HAP-1 (cell line): ENCODE data around the gene TRIM8.

Experiments used
- DNase-seq, 2 experiments: peaks; one replicate each; pipeline ENCODE4 v3.0.0-alpha.2; 2016 to 2020; ENCODE audit warnings: low spot score in 2 of 2
- H3K27me3 ChIP-seq: fragments of 250-450 bp; sonication (Bioruptor Pico); 2 replicates; pipeline ENCODE4 v1.5.1; 2020; ENCODE audit warnings: low read depth, mild to moderate bottlenecking, moderate library complexity
- H3K36me3 ChIP-seq: fragments of 250-450 bp; sonication (Bioruptor Pico); replicated peaks from 2 replicates; pipeline ENCODE4 v1.5.1; 2020; ENCODE audit warnings: mild to moderate bottlenecking
- H3K4me1 ChIP-seq: fragments of 250-450 bp; sonication (Bioruptor Pico); 2 replicates; pipeline ENCODE4 v1.5.1; 2020; ENCODE audit warnings: mild to moderate bottlenecking
- H3K4me3 ChIP-seq: fragments of 250-450 bp; sonication (Bioruptor Pico); 2 replicates; pipeline ENCODE4 v1.5.1; 2020; ENCODE audit warnings: mild to moderate bottlenecking, moderate library complexity
- H3K9me3 ChIP-seq: fragments of 250-450 bp; sonication (Bioruptor Pico); 2 replicates; pipeline ENCODE4 v1.5.1; 2020; ENCODE audit warnings: mild to moderate bottlenecking, moderate library complexity
- in situ Hi-C: fragments of 300-500 bp; cut with MboI; formaldehyde crosslinking; loops from 3 replicates; pipeline ENCODE4 v1.14.3; 2020; ENCODE audit warnings: low sequenced_read_pairs, inconsistent platforms, mixed read lengths

TRIM8 gene

DNA sequence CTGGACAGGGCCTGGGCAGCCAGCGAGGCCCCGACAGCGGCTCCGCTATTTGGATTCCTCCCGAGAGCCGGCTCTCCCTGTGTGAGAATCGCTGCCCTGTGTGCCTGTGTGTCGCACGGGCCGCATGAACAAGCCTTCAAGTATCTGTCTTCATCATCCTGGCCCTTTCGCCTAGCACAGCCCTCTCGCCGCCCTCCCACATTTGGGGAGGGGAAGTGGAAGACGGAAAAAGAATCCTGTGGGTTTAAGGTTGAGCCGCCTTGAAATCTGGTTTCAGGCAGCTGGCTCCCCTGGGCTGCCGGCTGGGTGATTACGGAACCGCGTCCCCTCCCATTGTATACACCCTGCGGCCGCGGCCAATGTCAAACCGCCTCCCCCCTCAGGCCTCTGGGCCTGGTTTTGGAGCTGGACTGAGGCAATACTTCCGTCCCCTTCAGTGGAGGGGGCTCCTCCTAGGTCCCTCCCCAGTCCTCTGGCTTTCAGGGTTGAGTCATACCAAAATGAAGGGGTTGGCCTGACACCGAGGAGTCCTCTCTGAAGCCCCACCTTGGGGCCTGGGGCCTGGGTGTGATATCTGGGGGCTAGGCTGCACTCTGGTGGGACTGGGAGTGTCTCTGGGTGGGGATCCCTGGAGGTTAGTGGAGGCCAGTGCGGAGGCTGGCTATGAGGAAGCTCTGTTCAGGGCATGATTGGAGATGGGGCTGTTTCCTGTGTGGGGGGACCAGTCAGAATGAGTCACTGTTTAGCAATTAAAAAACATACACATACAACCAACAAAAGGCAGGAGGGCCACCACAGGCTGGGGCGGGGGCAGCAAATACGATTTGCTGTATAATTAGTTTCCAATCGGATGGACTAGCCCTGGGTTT lies 1.7 kb downstream of the TRIM8 start:
- peaks cover 7% of the 10 kb centered on the region for H3K36me3 ChIP-seq
- H3K4me1 ChIP-seq, result peaks cover 10% of the 10 kb centered on the region
- no peaks in the 10 kb centered on the region for H3K27me3 ChIP-seq
- in situ Hi-C loops, result no loop called here
- H3K9me3 ChIP-seq, result no peaks in the 10 kb centered on the region
- DNase-seq, result peak; percentile 42 to 73
- H3K4me3 ChIP-seq, result peak overlapping the region; percentile 62

DNA sequence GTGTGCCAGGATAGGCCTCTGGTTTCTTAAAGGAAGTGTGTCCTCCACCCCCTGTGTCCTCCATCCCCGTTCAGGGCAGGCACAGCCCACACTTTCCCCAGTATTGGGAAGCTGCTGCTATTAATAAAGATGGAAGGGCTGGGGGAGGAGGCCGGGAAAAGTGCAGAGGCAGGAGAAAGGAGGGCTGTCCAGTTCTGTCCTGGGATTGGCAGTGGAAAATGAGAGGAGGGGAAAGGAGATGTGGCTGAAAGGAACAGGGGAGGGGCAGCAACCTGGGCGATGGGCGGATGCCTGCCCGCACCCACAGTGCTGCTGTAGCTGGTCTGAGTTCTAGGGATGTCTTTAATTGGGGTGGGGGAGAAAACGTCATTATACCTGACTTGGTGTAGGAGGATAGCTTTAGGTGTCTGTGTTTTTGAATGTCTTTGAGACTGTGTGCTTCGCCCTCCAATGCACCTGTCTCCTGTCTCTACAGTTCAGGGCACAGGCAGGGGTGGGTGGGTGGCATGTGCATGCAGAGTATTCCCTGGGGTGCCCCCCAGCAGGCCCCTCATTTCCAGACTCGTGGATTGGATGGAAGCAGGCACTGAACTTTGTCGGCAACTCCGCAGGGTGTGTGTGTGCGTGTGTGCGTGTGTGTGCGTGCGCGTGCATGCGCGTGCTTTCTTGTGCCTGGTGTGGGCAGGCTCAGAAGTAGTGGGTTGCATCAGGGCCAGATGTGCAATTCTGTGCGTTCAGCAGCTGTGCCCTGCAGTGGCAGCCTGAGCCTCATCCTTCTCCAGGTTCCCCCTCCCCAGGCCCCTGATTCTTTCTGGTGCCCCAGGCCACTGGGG lies 2.5 kb downstream of the TRIM8 start:
- peak overlapping the region; percentile 62 for H3K4me3 ChIP-seq
- H3K36me3 ChIP-seq, result peaks cover 12% of the 10 kb centered on the region
- in situ Hi-C loops, result no loop called here
- H3K27me3 ChIP-seq, result no peaks in the 10 kb centered on the region
- peaks cover 5% of the 10 kb centered on the region for H3K4me1 ChIP-seq
- H3K9me3 ChIP-seq, result no peaks in the 10 kb centered on the region
- peak; percentile 44 to 74 for DNase-seq

DNA sequence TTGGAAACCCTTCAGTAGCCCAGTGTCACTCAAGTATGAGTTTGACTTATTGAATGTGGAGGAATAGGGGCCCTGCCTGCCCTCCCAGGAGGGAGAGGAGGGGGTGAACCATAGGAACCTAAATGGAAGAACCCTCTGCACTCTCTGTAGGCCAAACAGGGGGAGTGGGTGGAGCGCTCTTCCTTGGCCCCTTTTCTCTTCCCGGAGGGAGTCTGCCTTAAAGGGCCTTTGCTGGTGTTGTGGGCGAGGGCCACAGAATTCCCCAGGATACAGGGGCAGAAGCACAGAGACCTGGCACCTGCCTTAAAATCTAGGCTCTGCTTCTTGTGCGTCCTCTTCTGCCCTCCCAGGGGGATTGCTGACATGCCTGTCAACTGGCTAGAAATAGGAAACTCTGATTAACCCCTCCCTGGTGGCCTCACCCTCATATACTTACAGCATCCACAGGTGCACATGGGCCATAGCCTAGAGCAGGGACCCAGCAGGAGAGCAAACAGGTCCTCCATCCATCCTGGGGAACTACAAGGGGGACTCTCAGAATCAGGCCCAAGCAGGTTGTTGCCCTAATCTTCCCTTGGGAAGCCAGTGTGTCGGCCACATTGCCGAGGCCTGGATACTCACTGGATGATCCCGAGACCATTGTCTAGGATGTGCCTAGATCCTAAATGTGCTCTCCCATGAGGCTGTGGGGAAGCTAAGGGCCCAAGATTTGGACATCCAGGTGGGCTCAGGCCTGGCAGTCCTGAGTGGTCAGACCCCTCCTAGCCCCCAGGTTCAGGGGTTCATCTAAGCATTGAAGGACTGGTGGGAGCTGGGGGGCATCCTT lies 3.4 kb downstream of the TRIM8 start:
- Histone ChIP-seq H3K9me3 (no peaks in the 10 kb centered on the region), H3K36me3 (peaks cover 12% of the 10 kb centered on the region), H3K27me3 (no peaks in the 10 kb centered on the region), H3K4me3 (no peak overlapping the region), H3K4me1 (peaks cover 5% of the 10 kb centered on the region)
- no peak for DNase-seq
- in situ Hi-C loops, result no loop called here

GRCh38 chr10:102648269-102648888 lies 4.1 kb downstream of the TRIM8 start:
- no peak for DNase-seq
- Histone ChIP-seq H3K4me3 (no peak overlapping the region), H3K27me3 (no peaks in the 10 kb centered on the region), H3K4me1 (peaks cover 5% of the 10 kb centered on the region), H3K36me3 (peaks cover 17% of the 10 kb centered on the region), H3K9me3 (no peaks in the 10 kb centered on the region)
- in situ Hi-C loops, result no loop called here

DNA sequence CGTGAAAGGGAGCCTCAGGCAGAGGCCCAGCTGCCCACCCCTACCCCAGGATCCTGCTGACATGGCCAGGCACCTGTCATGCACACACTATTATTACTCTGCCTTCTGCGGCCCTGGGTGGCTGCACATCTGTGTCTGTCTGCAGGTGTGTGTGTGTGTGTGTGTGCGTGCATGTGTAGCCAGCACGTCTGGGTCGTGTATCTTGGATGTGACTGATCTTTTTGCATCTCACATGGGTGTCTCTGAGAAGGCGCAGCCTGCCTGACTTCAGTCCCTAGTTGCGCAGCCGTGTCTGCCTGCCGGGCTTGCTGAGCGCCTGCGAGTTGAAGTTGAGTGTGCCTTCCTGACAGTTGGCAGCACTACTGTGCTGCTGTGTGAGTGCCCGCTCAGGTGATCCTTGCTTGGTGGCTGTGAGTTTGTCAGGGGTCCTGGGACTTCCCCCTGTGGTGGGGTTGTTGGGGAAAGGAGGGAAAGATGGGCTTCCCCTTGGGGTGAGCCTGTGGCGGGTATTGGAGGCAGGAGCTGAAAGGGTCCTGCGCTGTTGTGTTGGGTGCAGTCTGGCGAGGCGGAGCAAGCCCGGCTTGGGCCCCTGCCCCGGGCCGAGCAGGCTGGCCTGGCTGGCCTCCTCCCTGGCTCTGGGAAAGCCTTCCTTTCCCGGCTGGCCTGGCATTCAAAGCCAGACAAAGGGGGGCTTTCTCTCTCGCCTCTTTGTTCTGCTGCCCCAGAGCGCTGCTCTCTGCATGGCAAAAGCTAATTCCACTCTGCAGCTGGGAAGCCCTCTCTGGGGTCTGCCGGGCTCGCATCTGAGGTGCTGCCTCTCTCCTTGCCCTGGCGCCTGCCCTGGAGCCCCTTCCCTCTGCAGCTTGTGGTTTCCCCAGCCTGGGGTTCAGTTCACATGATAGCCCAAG lies 4.9 kb downstream of the TRIM8 start:
- Histone ChIP-seq H3K4me1 (peaks cover 5% of the 10 kb centered on the region), H3K36me3 (peaks cover 17% of the 10 kb centered on the region), H3K9me3 (no peaks in the 10 kb centered on the region), H3K4me3 (no peak overlapping the region), H3K27me3 (no peaks in the 10 kb centered on the region)
- in situ Hi-C loops, result no loop called here
- DNase-seq, result no peak

- Histone ChIP-seq H3K27me3 (no peaks in the 10 kb centered on the region), H3K36me3 (peaks cover 23% of the 10 kb centered on the region), H3K4me3 (no peak overlapping the region), H3K9me3 (no peaks in the 10 kb centered on the region), H3K4me1 (peaks cover 5% of the 10 kb centered on the region)
- in situ Hi-C loops, result no loop called here
- DNase-seq, result no peak
Observed at GRCh38 chr10:102649797-102650654, 5.7 kb downstream of the TRIM8 start.

GRCh38 chr10:102650655-102651454 lies 6.6 kb downstream of the TRIM8 start:
- Histone ChIP-seq H3K4me3 (no peak overlapping the region), H3K36me3 (peaks cover 31% of the 10 kb centered on the region)

GRCh38 chr10:102651455-102652169 lies 7.3 kb downstream of the TRIM8 start:
- in situ Hi-C loops, result no loop called here
- Histone ChIP-seq H3K27me3 (no peaks in the 10 kb centered on the region), H3K9me3 (no peaks in the 10 kb centered on the region), H3K36me3 (peaks cover 38% of the 10 kb centered on the region), H3K4me1 (peaks cover 5% of the 10 kb centered on the region), H3K4me3 (no peak overlapping the region)
- no peak for DNase-seq

More at GRCh38 chr10:102650655-102651454, 6.6 kb downstream of the TRIM8 start:
- H3K9me3 ChIP-seq, result no peaks in the 10 kb centered on the region
- peaks cover 5% of the 10 kb centered on the region for H3K4me1 ChIP-seq
- H3K27me3 ChIP-seq, result no peaks in the 10 kb centered on the region
- DNase-seq, result no peak
- in situ Hi-C loops, result no loop called here

DNA sequence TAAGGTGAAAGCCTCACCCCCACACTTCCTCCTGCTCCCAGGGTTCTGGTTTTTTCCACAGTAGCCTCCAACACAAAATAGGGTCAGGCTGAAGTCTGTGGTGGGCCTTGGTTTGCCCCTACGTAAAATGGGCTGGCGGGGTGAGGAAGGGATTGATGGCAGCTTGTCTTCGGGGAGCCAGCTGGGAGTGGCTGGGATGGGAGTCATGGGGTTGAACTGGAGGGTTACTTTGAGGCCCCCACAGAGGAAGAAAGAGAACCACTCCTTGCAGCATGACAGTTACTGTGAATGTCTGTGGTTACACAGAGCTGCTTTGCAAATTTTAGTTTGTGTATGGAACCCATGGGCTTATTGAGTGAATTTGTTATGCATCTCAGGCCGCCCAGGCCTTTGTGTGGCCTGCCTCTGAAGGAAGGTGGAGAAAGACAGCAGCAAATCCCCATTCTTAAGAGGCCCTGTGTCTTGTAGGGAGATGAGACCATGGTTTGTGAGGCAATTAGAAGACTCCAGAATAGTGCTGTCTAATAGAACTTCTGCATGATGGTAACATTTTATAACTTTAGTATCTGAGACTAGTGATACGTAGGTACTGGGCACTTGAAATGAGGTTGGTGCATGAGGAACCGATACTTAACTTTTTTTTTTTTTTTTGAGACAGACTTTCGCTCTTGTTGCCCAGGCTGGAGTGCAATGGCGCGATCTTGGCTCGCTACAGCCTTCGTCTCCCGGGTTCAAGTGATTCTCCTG lies 8.1 kb downstream of the TRIM8 start:
- DNase-seq, result no peak
- no peaks in the 10 kb centered on the region; the same call in 1 of the 2 replicates for H3K4me1 ChIP-seq
- no peak overlapping the region for H3K4me3 ChIP-seq
- H3K27me3 ChIP-seq, result no peaks in the 10 kb centered on the region
- in situ Hi-C loops, result no loop called here
- H3K9me3 ChIP-seq, result no peaks in the 10 kb centered on the region
- peaks cover 35% of the 10 kb centered on the region for H3K36me3 ChIP-seq

DNA sequence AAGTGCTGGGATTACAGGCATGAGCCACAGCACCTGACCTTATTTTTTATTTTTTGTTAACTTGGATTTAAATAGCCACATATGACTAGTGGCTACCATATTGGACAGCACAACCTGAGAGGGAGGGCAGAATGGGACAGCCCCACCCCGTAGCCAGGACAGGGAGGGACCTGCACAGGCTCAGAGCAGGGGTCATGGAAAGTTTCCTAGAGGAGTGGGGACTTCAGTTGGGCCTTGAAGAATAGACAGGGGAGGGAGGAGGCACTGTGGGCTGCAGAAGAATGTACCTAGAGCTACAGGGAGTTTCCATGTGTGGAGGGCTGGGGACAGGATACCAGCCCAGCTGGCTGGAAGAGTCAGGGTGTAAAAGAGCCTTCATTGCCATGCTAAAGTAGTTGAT lies 8.8 kb downstream of the TRIM8 start:
- Histone ChIP-seq H3K36me3 (peaks cover 35% of the 10 kb centered on the region), H3K9me3 (no peaks in the 10 kb centered on the region), H3K4me3 (no peak overlapping the region), H3K27me3 (no peaks in the 10 kb centered on the region), H3K4me1 (no peaks in the 10 kb centered on the region)
- in situ Hi-C loops, result no loop called here
- no peak for DNase-seq
